B cell (primary cell): ENCODE results near the gene ERC2. TPM values are rescaled to one million over a fixed set of nuclear protein-coding genes. Genes with fewer than 3 reads are reported as not detected.

Experiments used
- ATAC-seq: fragments of 200-7000 bp; cut with Tn5 transposase; one replicate; pipeline ENCODE4 v1.10.0; 2021; ENCODE audit warnings: low read depth, mild to moderate bottlenecking, moderate number of reproducible peaks, moderate library complexity
- CTCF ChIA-PET: fragments of 350-600 bp; sonication (Branson Sonifier 250); formaldehyde crosslinking; loops from one replicate; lab custom pipeline; 2021; ENCODE audit warnings: antibody characterized with exemption, inconsistent platforms; lab: Charles Lee
- POLR2A ChIA-PET: fragments of 350-600 bp; sonication (Branson Sonifier 250); formaldehyde crosslinking; loops from one replicate; lab custom pipeline; 2021; ENCODE audit warnings: antibody characterized with exemption; lab: Charles Lee
- DNase-seq: peaks from one replicate; pipeline ENCODE4 v3.0.0; 2013
- H2AFZ ChIP-seq: 2 replicates; pipeline ENCODE4 v1.6.1; 2012; ENCODE audit warnings: mild to moderate bottlenecking, low read depth, low read length; ENCODE audit not compliant: insufficient read depth, poor library complexity, severe bottlenecking
- H3K27ac ChIP-seq, 2 donors: 1 replicate in 1 of 2; 2 replicates in 1 of 2; pipeline ENCODE4 v1.5.1; 2012 to 2013; ENCODE audit warnings: low read length in 2 of 2, mild to moderate bottlenecking in 2 of 2, moderate library complexity in 1 of 2
- H3K27me3 ChIP-seq, 4 experiments: fragments of 200-600 bp in 1 of 4; sonication (generic) in 1 of 4; replicated peaks in 1 of 4; 1 replicate in 2 of 4; 2 replicates in 2 of 4; pipeline versions ENCODE4 v1.6.1 to v1.7.0; 2013 to 2016; ENCODE audit warnings: low read length in 3 of 4, mild to moderate bottlenecking in 2 of 4, mixed read lengths in 1 of 4, moderate library complexity in 1 of 4; ENCODE audit not compliant: insufficient read depth in 4 of 4, control insufficient read depth in 3 of 4; ENCODE audit errors: control extremely low read depth in 1 of 4
- H3K36me3 ChIP-seq, 2 experiments: replicated peaks in 1 of 2; 1 replicate in 1 of 2; 2 replicates in 1 of 2; pipeline versions ENCODE4 v1.6.1 to v1.7.1; 2013; ENCODE audit warnings: low read length in 1 of 2; ENCODE audit not compliant: insufficient read depth in 2 of 2, control insufficient read depth in 1 of 2; ENCODE audit errors: control extremely low read depth in 1 of 2, extremely low read depth in 1 of 2
- H3K4me1 ChIP-seq, 2 donors: fragments of 200-600 bp in 1 of 2; sonication (generic) in 1 of 2; 1 replicate in 1 of 2; 2 replicates in 1 of 2; pipeline versions ENCODE4 v1.5.1 to v1.6.1; 2013 to 2017; ENCODE audit warnings: low read length in 2 of 2; ENCODE audit not compliant: control insufficient read depth in 2 of 2, insufficient read depth in 2 of 2
- H3K4me2 ChIP-seq: replicated peaks from 2 replicates; pipeline ENCODE3; 2012; ENCODE audit warnings: mild to moderate bottlenecking, low read depth, low read length; ENCODE audit not compliant: poor library complexity, severe bottlenecking
- H3K4me3 ChIP-seq, 5 experiments: fragments of 200-600 bp in 1 of 5; sonication (generic) in 1 of 5; 1 replicate in 3 of 5; 2 replicates in 2 of 5; pipeline versions ENCODE4 v1.5.1 to v1.7.0; 2011 to 2016; ENCODE audit warnings: low read length in 4 of 5, mild to moderate bottlenecking in 4 of 5, low read depth in 2 of 5, control low read depth in 1 of 5, moderate library complexity in 1 of 5; ENCODE audit not compliant: insufficient read depth in 1 of 5; ENCODE audit errors: control extremely low read depth in 1 of 5, extremely low read depth in 1 of 5
- H3K79me2 ChIP-seq: fragments of 200-600 bp; sonication (generic); one replicate; pipeline ENCODE4 v1.6.0; 2016; ENCODE audit warnings: low read length; ENCODE audit not compliant: control insufficient read depth, insufficient read depth
- H3K9ac ChIP-seq: fragments of 200-600 bp; sonication (generic); 2 replicates; pipeline ENCODE4 v1.6.1; 2017; ENCODE audit warnings: mild to moderate bottlenecking, low read length, moderate library complexity
- H3K9me3 ChIP-seq, 3 donors: one replicate each; pipeline versions ENCODE4 v1.6.1 to v1.7.1; 2013; ENCODE audit warnings: low read length in 2 of 3; ENCODE audit not compliant: control insufficient read depth in 2 of 3, insufficient read depth in 1 of 3; ENCODE audit errors: control extremely low read depth in 1 of 3
- H4K20me1 ChIP-seq: 2 replicates; pipeline ENCODE4 v1.6.0; 2012; ENCODE audit warnings: mild to moderate bottlenecking, low read length; ENCODE audit not compliant: insufficient read depth, control insufficient read depth, poor library complexity, severe bottlenecking
- H3K27ac Mint-ChIP-seq: one replicate; pipeline ENCODE4 v1.8.0; 2021; ENCODE audit warnings: mixed read lengths
- H3K27me3 Mint-ChIP-seq: one replicate; pipeline ENCODE4 v1.8.0; 2021; ENCODE audit warnings: mixed read lengths
- H3K4me1 Mint-ChIP-seq: one replicate; pipeline ENCODE4 v1.8.0; 2021; ENCODE audit warnings: mixed read lengths
- H3K4me3 Mint-ChIP-seq: one replicate; pipeline ENCODE4 v1.8.0; 2021; ENCODE audit warnings: mixed read lengths
- H3K9me3 Mint-ChIP-seq: one replicate; pipeline ENCODE4 v1.8.0; 2022; ENCODE audit warnings: mixed read lengths; ENCODE audit not compliant: insufficient read depth
- CTCF ChIP-seq: fragments of 200-600 bp; IDR thresholded peaks from one replicate; pipeline ENCODE4 v1.8.0; 2022; ENCODE audit warnings: antibody characterized with exemption, mild to moderate bottlenecking
- EZH2 ChIP-seq: IDR thresholded peaks from 2 replicates; pipeline ENCODE4 v1.6.1; 2012; ENCODE audit warnings: borderline replicate concordance, low read depth, mild to moderate bottlenecking, moderate library complexity, low read length; ENCODE audit not compliant: insufficient read depth, poor library complexity, severe bottlenecking
- WGBS: methylation state at CpG from one replicate; pipeline ENCODE4 v1.1.5; 2013; ENCODE audit warnings: missing lambda C conversion rate; ENCODE audit not compliant: insufficient coverage; 5-methylcytosine and 5-hydroxymethylcytosine counted together
- intact Hi-C: fragments of 100-400 bp; cut with micrococcal nuclease; formaldehyde crosslinking; loops from one replicate; pipeline ENCODE4 v1.10.0; 2022
- polyA plus RNA-seq: library from polyadenylated mRNA; depleted of rRNA; stranded (reverse); fragments of >200 nt; gene quantifications from 2 replicates; pipeline ENCODE4 v1.2.3, GENCODE V29; 2012
- total RNA-seq, 2 donors: library from RNA; stranded (reverse); fragments of 120-200 nt in 1 of 2; gene quantifications; 1 replicate in 1 of 2; 2 replicates in 1 of 2; pipeline versions ENCODE4 v1.2.3 to v1.2.4, GENCODE V29; 2013 to 2022

Gene ERC2
- total and polyA plus RNA-seq, 2 donors (not counting 1 experiment from before 2014, with no cell fraction given), result not detected

DNA sequence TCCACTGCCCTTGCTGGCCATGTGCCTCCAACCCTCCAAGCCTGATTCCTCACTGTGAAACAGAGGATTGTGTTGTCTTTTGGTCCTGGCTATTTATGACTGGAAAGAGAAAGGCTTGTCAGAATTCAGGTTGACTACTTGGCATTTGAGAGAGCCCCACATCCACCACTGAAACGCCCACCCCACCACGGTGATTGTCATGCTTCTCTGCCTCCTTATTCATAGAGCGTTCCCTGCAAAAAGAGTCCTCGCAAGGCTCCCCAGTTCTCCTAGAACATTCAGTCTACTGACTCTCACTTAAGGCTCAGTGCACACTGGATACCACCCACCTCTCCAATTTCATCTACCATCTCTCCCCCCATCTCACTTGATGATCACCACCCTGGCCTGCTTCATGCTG is 818.3 kb downstream of the ERC2 start:
- no peaks in the 10 kb centered on the region for H3K9me3 Mint-ChIP-seq
- H3K4me2 ChIP-seq, result no peak overlapping the region
- H3K27me3 Mint-ChIP-seq, result peaks cover 4% of the 10 kb centered on the region
- TF ChIP-seq EZH2 (no peak), CTCF (no peak)
- DNase-seq (no peak), ATAC-seq (no peak)
- intact Hi-C loops, result no loop called here
- H3K27me3 ChIP-seq, result no peaks in the 10 kb centered on the region
- no peak overlapping the region for H2AFZ ChIP-seq
- no peaks in the 10 kb centered on the region for H3K4me1 ChIP-seq
- POLR2A ChIA-PET, result no interaction called here
- CTCF ChIA-PET, result no interaction called here
- no peaks in the 10 kb centered on the region for H3K4me1 Mint-ChIP-seq
- peaks cover 0 to 3% (median 0%) of the 10 kb centered on the region in 3 donors for H3K9me3 ChIP-seq
- no peaks in the 10 kb centered on the region for H4K20me1 ChIP-seq
- H3K4me3 ChIP-seq, result no peak overlapping the region
- no peaks in the 10 kb centered on the region for H3K36me3 ChIP-seq
- H3K79me2 ChIP-seq, result no peaks in the 10 kb centered on the region
- H3K4me3 Mint-ChIP-seq, result no peak overlapping the region
- 82% methylated on average over 4 of the region's 4 CpGs for WGBS
- H3K27ac Mint-ChIP-seq, result no peak overlapping the region
- H3K27ac ChIP-seq, result no peak overlapping the region
- H3K9ac ChIP-seq, result no peak overlapping the region

GRCh38 chr3:55649554-55649953 is 818.7 kb downstream of the ERC2 start:
- H3K79me2 ChIP-seq, result no peaks in the 10 kb centered on the region
- no peaks in the 10 kb centered on the region for H3K27me3 ChIP-seq
- ChIA-PET POLR2A (no interaction called here), CTCF (no interaction called here)
- H3K9ac ChIP-seq, result no peak overlapping the region
- no peak overlapping the region for H3K4me3 ChIP-seq
- H3K4me2 ChIP-seq, result no peak overlapping the region
- no peaks in the 10 kb centered on the region for H3K4me1 ChIP-seq
- intact Hi-C loops, result no loop called here
- Mint-ChIP-seq H3K27ac (no peak overlapping the region), H3K4me1 (no peaks in the 10 kb centered on the region), H3K27me3 (peaks cover 4% of the 10 kb centered on the region), H3K4me3 (no peak overlapping the region), H3K9me3 (no peaks in the 10 kb centered on the region)
- no peak overlapping the region for H2AFZ ChIP-seq
- no peak for DNase-seq
- WGBS, result 80% methylated on average over 5 of the region's 6 CpGs
- ATAC-seq, result no peak
- no peak for TF ChIP-seq CTCF
- TF ChIP-seq EZH2, result no peak
- no peaks in the 10 kb centered on the region for H3K36me3 ChIP-seq
- H4K20me1 ChIP-seq, result no peaks in the 10 kb centered on the region
- H3K9me3 ChIP-seq, result peaks cover 0 to 3% (median 0%) of the 10 kb centered on the region in 3 donors
- H3K27ac ChIP-seq, result no peak overlapping the region
